H1 (cell line): ENCODE measurements around the gene MRPS6. TPM values are rescaled to one million over a fixed set of nuclear protein-coding genes. Genes with fewer than 3 reads are reported as not detected.

ENCODE experiments used
- CTCF ChIA-PET: fragments of 300-600 bp; sonication (Branson Sonifier 250); formaldehyde crosslinking; loops from one replicate; lab custom pipeline; 2021; ENCODE audit not compliant: partially characterized antibody; lab: Charles Lee
- POLR2A ChIA-PET: fragments of 300-600 bp; sonication (Branson Sonifier 250); formaldehyde crosslinking; loops from one replicate; lab custom pipeline; 2021; ENCODE audit warnings: inconsistent platforms; ENCODE audit not compliant: partially characterized antibody; lab: Charles Lee
- DNase-seq, 2 experiments: peaks; one replicate each; pipeline versions ENCODE4 v3.0.0 to v3.0.0-alpha.2; 2010 to 2022; ENCODE audit warnings: low spot score in 2 of 2, low read depth in 1 of 2, mixed read lengths in 1 of 2
- FAIRE-seq: peaks from 2 replicates; lab custom pipeline; 2011; peaks lifted over from hg19 to GRCh38; lab: Jason Lieb, UNC
- H2AFZ ChIP-seq: 2 replicates; pipeline ENCODE4 v1.8.1; 2012; ENCODE audit warnings: low read length, inconsistent platforms
- H2AK5ac ChIP-seq: 2 replicates; pipeline ENCODE4 v1.6.1; 2013; ENCODE audit warnings: low read depth, low read length
- H2BK120ac ChIP-seq: replicated peaks from 2 replicates; pipeline ENCODE3; 2013; ENCODE audit warnings: low read depth, low read length, inconsistent platforms
- H2BK12ac ChIP-seq: 2 replicates; pipeline ENCODE4 v1.6.1; 2013; ENCODE audit warnings: low read depth, low read length
- H2BK15ac ChIP-seq: 2 replicates; pipeline ENCODE4 v1.6.1; 2013; ENCODE audit warnings: low read length
- H2BK20ac ChIP-seq: 2 replicates; pipeline ENCODE4 v1.6.1; 2013; ENCODE audit warnings: low read length
- H2BK5ac ChIP-seq: 2 replicates; pipeline ENCODE4 v1.6.1; 2013; ENCODE audit warnings: low read depth, low read length
- H3K14ac ChIP-seq: 2 replicates; pipeline ENCODE4 v1.6.1; 2013; ENCODE audit warnings: inconsistent platforms; ENCODE audit not compliant: insufficient read length
- H3K18ac ChIP-seq: 2 replicates; pipeline ENCODE4 v1.6.1; 2013; ENCODE audit warnings: low read length; ENCODE audit errors: extremely low read depth
- H3K23ac ChIP-seq: 2 replicates; pipeline ENCODE4 v1.6.1; 2013; ENCODE audit warnings: inconsistent platforms; ENCODE audit not compliant: insufficient read length
- H3K23me2 ChIP-seq: 2 replicates; pipeline ENCODE4 v1.6.1; 2013; ENCODE audit warnings: low read depth, low read length
- H3K27ac ChIP-seq: 2 replicates; pipeline ENCODE4 v1.6.1; 2011; ENCODE audit warnings: low read depth, low read length, inconsistent platforms
- H3K27me3 ChIP-seq, 4 experiments: replicated peaks in 1 of 4; 1 replicate in 1 of 4; 2 replicates in 3 of 4; pipeline versions ENCODE4 v1.6.1 to v1.8.1; 2011 to 2013; ENCODE audit warnings: low read length in 3 of 4, mild to moderate bottlenecking in 3 of 4, inconsistent platforms in 2 of 4, mixed read lengths in 2 of 4, moderate library complexity in 1 of 4; ENCODE audit not compliant: control insufficient read depth in 3 of 4, insufficient read depth in 3 of 4; ENCODE audit errors: extremely low read depth in 1 of 4
- H3K36me3 ChIP-seq, 4 experiments: 2 replicates each; pipeline versions ENCODE4 v1.6.1 to v1.8.1; 2011 to 2013; ENCODE audit warnings: mild to moderate bottlenecking in 4 of 4, low read length in 3 of 4, moderate library complexity in 2 of 4, control low read depth in 1 of 4, inconsistent platforms in 1 of 4; ENCODE audit not compliant: insufficient read depth in 4 of 4, control insufficient read depth in 2 of 4
- H3K4ac ChIP-seq: replicated peaks from 2 replicates; pipeline ENCODE3; 2013; ENCODE audit warnings: low read length, low read depth, mixed read lengths, inconsistent platforms; ENCODE audit not compliant: insufficient read length
- H3K4me1 ChIP-seq, 4 experiments: replicated peaks in 1 of 4; 1 replicate in 1 of 4; 2 replicates in 3 of 4; pipeline versions ENCODE4 v1.6.1 to v1.8.1; 2011 to 2013; ENCODE audit warnings: low read length in 3 of 4, inconsistent platforms in 2 of 4, mixed read lengths in 1 of 4; ENCODE audit not compliant: insufficient read depth in 4 of 4, control insufficient read depth in 3 of 4
- H3K4me2 ChIP-seq, 2 experiments: 2 replicates each; pipeline versions ENCODE4 v1.6.1 to v1.8.1; 2011 to 2013; ENCODE audit warnings: low read depth in 2 of 2, low read length in 2 of 2, control low read depth in 1 of 2, inconsistent platforms in 1 of 2, mild to moderate bottlenecking in 1 of 2; ENCODE audit not compliant: insufficient read depth in 1 of 2
- H3K4me3 ChIP-seq, 4 experiments: fragments of 200-600, 300-600 bp in 1 of 4; sonication (generic), shearing (Covaris generic), sonication (Bioruptor Twin) in 1 of 4; 2 replicates each; pipeline versions ENCODE4 v1.5.1 to v1.8.1; 2011 to 2016; ENCODE audit warnings: low read length in 4 of 4, low read depth in 3 of 4, control low read depth in 2 of 4, inconsistent platforms in 2 of 4, mild to moderate bottlenecking in 2 of 4, mixed read lengths in 1 of 4, moderate library complexity in 1 of 4; ENCODE audit not compliant: insufficient read depth in 2 of 4; ENCODE audit errors: extremely low read depth in 1 of 4
- H3K56ac ChIP-seq: replicated peaks from 2 replicates; pipeline ENCODE3; 2013; ENCODE audit warnings: low read depth, mild to moderate bottlenecking, mixed read lengths, low read length, inconsistent platforms; ENCODE audit not compliant: insufficient read length
- H3K79me1 ChIP-seq: 2 replicates; pipeline ENCODE4 v1.6.1; 2013; ENCODE audit warnings: low read depth, low read length, control low read depth
- H3K79me2 ChIP-seq, 2 experiments: 2 replicates each; pipeline versions ENCODE4 v1.6.1 to v1.8.1; 2012 to 2013; ENCODE audit warnings: low read length in 2 of 2, mild to moderate bottlenecking in 2 of 2, inconsistent platforms in 1 of 2; ENCODE audit not compliant: insufficient read depth in 2 of 2, control insufficient read depth in 1 of 2
- H3K9ac ChIP-seq, 4 experiments: replicated peaks in 1 of 4; 1 replicate in 1 of 4; 2 replicates in 3 of 4; pipeline versions ENCODE4 v1.6.1 to v1.8.1; 2011 to 2013; ENCODE audit warnings: low read depth in 3 of 4, low read length in 3 of 4, control low read depth in 2 of 4, mild to moderate bottlenecking in 2 of 4, moderate library complexity in 2 of 4, inconsistent platforms in 1 of 4; ENCODE audit errors: extremely low read depth in 1 of 4
- H3K9me3 ChIP-seq, 2 experiments: 2 replicates each; pipeline versions ENCODE4 v1.6.1 to v1.8.1; 2012 to 2013; ENCODE audit warnings: mild to moderate bottlenecking in 2 of 2, moderate library complexity in 2 of 2, control low read depth in 1 of 2, inconsistent platforms in 1 of 2, low read depth in 1 of 2, low read length in 1 of 2, mixed read lengths in 1 of 2; ENCODE audit not compliant: insufficient read depth in 2 of 2
- H4K20me1 ChIP-seq, 2 experiments: replicated peaks in 1 of 2; 2 replicates each; pipeline versions ENCODE3 to v1.8.1; 2011 to 2013; ENCODE audit warnings: inconsistent platforms in 2 of 2, low read length in 2 of 2, mild to moderate bottlenecking in 1 of 2; ENCODE audit not compliant: insufficient read depth in 2 of 2, control insufficient read depth in 1 of 2
- H4K5ac ChIP-seq: 2 replicates; pipeline ENCODE4 v1.6.1; 2013; ENCODE audit warnings: low read length, low read depth, mixed read lengths, inconsistent platforms; ENCODE audit not compliant: insufficient read length
- H4K8ac ChIP-seq: 2 replicates; pipeline ENCODE4 v1.8.0; 2013; ENCODE audit warnings: mild to moderate bottlenecking, moderate library complexity, low read length, inconsistent platforms; ENCODE audit not compliant: insufficient read depth; ENCODE audit errors: extremely low read depth
- H4K91ac ChIP-seq: replicated peaks from 2 replicates; pipeline ENCODE3; 2013; ENCODE audit warnings: low read length, mixed read lengths, inconsistent platforms; ENCODE audit not compliant: insufficient read length
- ATF3 ChIP-seq: IDR thresholded peaks from 2 replicates; pipeline ENCODE4 v1.6.1; 2011; ENCODE audit warnings: low read depth, mild to moderate bottlenecking, low read length; ENCODE audit not compliant: insufficient read depth
- BRCA1 ChIP-seq: IDR thresholded peaks from 2 replicates; pipeline ENCODE4 v1.6.1; 2012; ENCODE audit warnings: low read depth, low read length, improper control_type of control experiment
- CEBPB ChIP-seq: IDR thresholded peaks from 2 replicates; pipeline ENCODE4 v1.6.1; 2012; ENCODE audit warnings: low read depth, low read length
- CHD2 ChIP-seq: IDR thresholded peaks from 2 replicates; pipeline ENCODE4 v1.6.1; 2012; ENCODE audit warnings: low read length, improper control_type of control experiment
- CREB1 ChIP-seq: IDR thresholded peaks from 2 replicates; pipeline ENCODE4 v1.6.1; 2012; ENCODE audit warnings: inconsistent platforms
- EZH2 ChIP-seq: fragments of 200-600 bp; sonication (generic); IDR thresholded peaks from 2 replicates; pipeline ENCODE4 v1.7.1; 2012; ENCODE audit warnings: low read depth, mild to moderate bottlenecking, moderate library complexity, low read length, inconsistent platforms; ENCODE audit not compliant: severe bottlenecking
- KDM5A ChIP-seq: fragments of 200-600 bp; IDR thresholded peaks from 2 replicates; pipeline ENCODE4 v1.7.1; 2012; ENCODE audit warnings: mild to moderate bottlenecking, low read length, inconsistent platforms, mixed read lengths
- RNF2 ChIP-seq: fragments of 200-900, 300-1000 bp; sonication (generic); IDR thresholded peaks from 2 replicates; pipeline ENCODE4 v1.7.1; 2016; ENCODE audit warnings: borderline replicate concordance, low read depth, mild to moderate bottlenecking, antibody characterized with exemption, low read length; ENCODE audit not compliant: poor library complexity, severe bottlenecking; ENCODE audit errors: missing control alignments
- SRF ChIP-seq: IDR thresholded peaks from 2 replicates; pipeline ENCODE4 v1.6.1; 2011; ENCODE audit warnings: mild to moderate bottlenecking, low read depth, low read length, moderate library complexity
- TAF1 ChIP-seq: IDR thresholded peaks from 2 replicates; pipeline ENCODE4 v1.6.1; 2011; ENCODE audit warnings: mild to moderate bottlenecking, low read depth, low read length
- USF2 ChIP-seq: IDR thresholded peaks from 2 replicates; pipeline ENCODE4 v1.6.1; 2011; ENCODE audit warnings: low read length, improper control_type of control experiment
- WGBS, 2 experiments: shearing (Covaris generic) in 1 of 2; methylation state at CpG; one replicate each; pipeline versions ENCODE4 v1.1.6 to v1.1.7; 2013 to 2015; ENCODE audit warnings: low lambda C conversion rate in 2 of 2, mixed read lengths in 2 of 2, inconsistent platforms in 1 of 2, low coverage in 1 of 2, missing lambda C conversion rate in 1 of 2; ENCODE audit not compliant: insufficient replicate concordance in 2 of 2, insufficient coverage in 1 of 2, insufficient read length in 1 of 2; ENCODE audit errors: extremely low coverage in 1 of 2, missing lambda C conversion rate in 1 of 2; 5-methylcytosine and 5-hydroxymethylcytosine counted together
- polyA plus RNA-seq, 7 experiments: library from polyadenylated mRNA; depleted of rRNA in 3 of 7; stranded (reverse) in 5 of 7; unstranded in 2 of 7; fragments of >200 nt in 5 of 7; fragments of 200-250 nt in 2 of 7; gene quantifications; 1 replicate in 5 of 7; 2 replicates in 1 of 7; 4 replicates in 1 of 7; pipeline versions ENCODE4 v1.2.1 to v1.2.3, GENCODE V29; 2011 to 2013; ENCODE audit warnings: missing spikeins in 2 of 7, mixed read lengths in 2 of 7
- total RNA-seq: library from RNA; stranded (reverse); fragmentation: NEBNext Ultra II Directional; extraction: Animal tissue kit (Norgen Biotek cat#: 25700); gene quantifications from 2 replicates; pipeline ENCODE4 v1.2.1, GENCODE V29; 2021

MRPS6 gene
- total and polyA plus RNA-seq, 2 of the 8 experiments (the other 6 are each of a cell fraction or from before 2014, with no cell fraction given), result 62.7 to 156 TPM

- no peak overlapping the region for H2BK20ac ChIP-seq
- H3K23ac ChIP-seq, result no peak overlapping the region
- no peaks in the 10 kb centered on the region for H3K79me1 ChIP-seq
- no peak for FAIRE-seq
- H3K9ac ChIP-seq, result no peak overlapping the region
- H4K20me1 ChIP-seq, result no peaks in the 10 kb centered on the region
- no peak overlapping the region for H4K91ac ChIP-seq
- POLR2A ChIA-PET, result interaction anchor here (0.9 kb wide), 1 partner anchor 17 kb away, joined by 3 read pairs; no protein-coding TSS in a partner anchor
- no peak overlapping the region for H2AK5ac ChIP-seq
- no peak overlapping the region for H2BK5ac ChIP-seq
- H3K23me2 ChIP-seq, result peaks cover 2% of the 10 kb centered on the region; the same call in 1 of the 2 replicates
- H2BK12ac ChIP-seq, result no peak overlapping the region
- DNase-seq, result no peak
- H3K36me3 ChIP-seq, result no peaks in the 10 kb centered on the region
- no peak overlapping the region for H3K4me2 ChIP-seq
- no peaks in the 10 kb centered on the region for H3K4me1 ChIP-seq
- H2BK15ac ChIP-seq, result no peak overlapping the region
- H3K27ac ChIP-seq, result no peak overlapping the region
- H2AFZ ChIP-seq, result no peak overlapping the region
- TF ChIP-seq BRCA1 (no peak), RNF2 (no peak), USF2 (no peak), TAF1 (no peak), CEBPB (no peak), SRF (no peak), KDM5A (no peak), ATF3 (no peak), CHD2 (no peak), EZH2 (no peak), CREB1 (no peak)
- TF ChIP-seq, all 59 proteins: peak for 0
- Histone ChIP-seq H3K18ac (no peak overlapping the region), H3K56ac (no peak overlapping the region), H3K4ac (no peak overlapping the region), H3K14ac (no peak overlapping the region), H3K4me3 (no peak overlapping the region), H3K27me3 (no peaks in the 10 kb centered on the region), H3K9me3 (no peaks in the 10 kb centered on the region), H4K8ac (no peak overlapping the region), H3K79me2 (no peaks in the 10 kb centered on the region), H4K5ac (no peak overlapping the region), H2BK120ac (no peak overlapping the region)
- CTCF ChIA-PET, result no interaction called here
- 89% methylated on average over 5 of the region's 5 CpGs; no CpG with 5 or more reads in 1 of the 2 experiments for WGBS, 2 experiments
Measured at GRCh38 chr21:34052171-34052570, 21.2 kb upstream of the MRPS6 start.
